Kidney (tissue), 14 donors: ENCODE measurements around the gene FBL. TPM values are rescaled to one million over a fixed set of nuclear protein-coding genes. Genes with fewer than 3 reads are reported as not detected.

Experiments
- DNase-seq, 5 donors: peaks; one replicate each; pipeline ENCODE4 v3.0.0-alpha.2; 2013 to 2020
- FAIRE-seq: peaks from 2 replicates; lab custom pipeline; 2012; peaks lifted over from hg19 to GRCh38; lab: Jason Lieb, UNC
- H3K27ac ChIP-seq, 2 donors: one replicate each; pipeline ENCODE4 v1.7.0; 2013; ENCODE audit warnings: low read depth in 2 of 2, low read length in 2 of 2, inconsistent platforms in 1 of 2
- H3K27me3 ChIP-seq: one replicate; pipeline ENCODE4 v1.7.1; 2013; ENCODE audit warnings: low read length, inconsistent platforms; ENCODE audit not compliant: control insufficient read depth, insufficient read depth
- H3K36me3 ChIP-seq, 3 donors: one replicate each; pipeline versions ENCODE4 v1.7.0 to v1.7.1; 2013; ENCODE audit warnings: low read length in 3 of 3, control low read depth in 1 of 3, inconsistent platforms in 1 of 3; ENCODE audit not compliant: insufficient read depth in 3 of 3, control insufficient read depth in 2 of 3
- H3K4me1 ChIP-seq, 3 donors: one replicate each; pipeline versions ENCODE4 v1.7.0 to v1.7.1; 2013; ENCODE audit warnings: low read length in 3 of 3, inconsistent platforms in 1 of 3, low read depth in 1 of 3; ENCODE audit not compliant: control insufficient read depth in 2 of 3, insufficient read depth in 2 of 3
- H3K4me3 ChIP-seq, 3 donors: one replicate each; pipeline versions ENCODE4 v1.7.0 to v1.8.1; 2013; ENCODE audit warnings: low read length in 3 of 3, control low read depth in 1 of 3, inconsistent platforms in 1 of 3
- H3K9ac ChIP-seq, 3 donors: one replicate each; pipeline versions ENCODE4 v1.7.0 to v1.7.1; 2013; ENCODE audit warnings: low read length in 3 of 3, control low read depth in 1 of 3, inconsistent platforms in 1 of 3
- H3K9me3 ChIP-seq, 3 donors: one replicate each; pipeline versions ENCODE4 v1.7.0 to v1.7.1; 2013; ENCODE audit warnings: low read length in 3 of 3, control low read depth in 1 of 3, inconsistent platforms in 1 of 3; ENCODE audit not compliant: control insufficient read depth in 2 of 3, insufficient read depth in 1 of 3
- intact Hi-C: fragments of 100-400 bp; cut with DNase I; formaldehyde crosslinking; loops from one replicate; pipeline ENCODE4 v1.11.1; 2022
- polyA plus RNA-seq: library from polyadenylated mRNA; stranded (reverse); fragments of 350-450 nt; fragmentation: Illumina TruSeq; extraction: RNeasy Lipid Tissue Mini Kit (QIAGEN cat#74804); gene quantifications from one replicate; pipeline ENCODE4 v1.2.3, GENCODE V29; 2014; ENCODE audit warnings: low read depth, low replicate concordance; ENCODE audit not compliant: insufficient read depth
- total RNA-seq: library from RNA; stranded (reverse); fragmentation: NEBNext Ultra II Directional; extraction: Animal tissue kit (Norgen Biotek cat#: 25700); gene quantifications from one replicate; pipeline ENCODE4 v1.2.1, GENCODE V29; 2021
- TF ChIP-seq, protein P1 (sequence below): IDR thresholded peaks from 3 replicates; pipeline ENCODE4 v1.5.1; 2012; ENCODE audit warnings: mild to moderate bottlenecking, moderate library complexity, borderline replicate concordance; ENCODE audit not compliant: insufficient read depth; ENCODE audit errors: extremely low read depth
- donor health status: control.
- donor health status: control.
- donor health status: control.
- donor health status: control.
- donor health status: control.
- donor health status: DM: yes; HTN: yes; CAD: no.
- donor health status: Normal renal cell carcinoma (clear cell type).

FBL gene
- total and polyA plus RNA-seq, 2 donors from 2014 or later, result 155 to 165 TPM

DNA sequence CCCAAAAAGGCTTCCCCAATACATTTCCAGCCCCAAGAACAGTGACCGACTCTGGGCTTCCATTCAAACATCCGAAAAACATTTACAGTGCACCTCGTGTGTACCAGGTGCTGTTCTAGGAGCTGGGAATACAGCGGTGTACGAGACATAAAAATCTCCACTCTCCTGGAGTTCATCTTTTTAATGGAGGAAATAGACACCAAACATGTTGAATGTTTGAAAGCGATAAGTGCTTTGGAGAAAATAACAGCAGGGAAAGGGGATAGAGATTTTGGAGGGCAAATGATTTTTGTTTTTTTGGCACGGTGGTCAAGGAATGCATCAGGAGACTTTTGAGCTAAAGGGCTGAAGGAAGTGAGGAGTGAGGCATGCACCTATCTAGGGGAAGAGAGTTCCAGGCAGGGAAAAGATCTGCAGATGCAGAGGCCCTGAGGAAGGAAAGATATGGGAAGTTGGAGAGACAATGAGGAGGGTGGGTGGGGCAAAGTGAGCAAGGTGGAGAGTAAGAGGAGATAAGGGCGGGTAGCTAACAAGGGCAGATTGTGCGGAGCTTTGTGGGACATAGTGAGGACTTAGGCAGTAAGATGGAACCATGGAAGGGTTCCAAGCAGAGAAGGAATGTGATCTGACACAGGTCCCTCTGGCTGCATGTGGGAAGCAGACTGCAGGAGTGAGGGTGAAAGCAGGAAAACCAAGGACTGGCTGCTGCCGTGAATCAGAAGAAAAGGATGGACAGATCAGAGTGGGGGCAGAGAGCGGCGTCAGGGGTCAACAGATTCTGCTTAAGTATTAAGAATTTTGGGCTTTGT lies 703 bp upstream of the FBL start:
- peak overlapping the region; percentile 79 to 89 for H3K27ac ChIP-seq
- DNase-seq (no peak), FAIRE-seq (no peak)
- TF ChIP-seq, protein P1, sequence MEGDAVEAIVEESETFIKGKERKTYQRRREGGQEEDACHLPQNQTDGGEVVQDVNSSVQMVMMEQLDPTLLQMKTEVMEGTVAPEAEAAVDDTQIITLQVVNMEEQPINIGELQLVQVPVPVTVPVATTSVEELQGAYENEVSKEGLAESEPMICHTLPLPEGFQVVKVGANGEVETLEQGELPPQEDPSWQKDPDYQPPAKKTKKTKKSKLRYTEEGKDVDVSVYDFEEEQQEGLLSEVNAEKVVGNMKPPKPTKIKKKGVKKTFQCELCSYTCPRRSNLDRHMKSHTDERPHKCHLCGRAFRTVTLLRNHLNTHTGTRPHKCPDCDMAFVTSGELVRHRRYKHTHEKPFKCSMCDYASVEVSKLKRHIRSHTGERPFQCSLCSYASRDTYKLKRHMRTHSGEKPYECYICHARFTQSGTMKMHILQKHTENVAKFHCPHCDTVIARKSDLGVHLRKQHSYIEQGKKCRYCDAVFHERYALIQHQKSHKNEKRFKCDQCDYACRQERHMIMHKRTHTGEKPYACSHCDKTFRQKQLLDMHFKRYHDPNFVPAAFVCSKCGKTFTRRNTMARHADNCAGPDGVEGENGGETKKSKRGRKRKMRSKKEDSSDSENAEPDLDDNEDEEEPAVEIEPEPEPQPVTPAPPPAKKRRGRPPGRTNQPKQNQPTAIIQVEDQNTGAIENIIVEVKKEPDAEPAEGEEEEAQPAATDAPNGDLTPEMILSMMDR, result no peak
- H3K27me3 ChIP-seq, result no peaks in the 10 kb centered on the region
- no peaks in the 10 kb centered on the region for H3K36me3 ChIP-seq
- no peaks in the 10 kb centered on the region for H3K9me3 ChIP-seq
- H3K4me3 ChIP-seq, result peak overlapping the region; percentile 70 to 90 (median 84)
- peaks cover 5 to 11% (median 6%) of the 10 kb centered on the region in 3 donors for H3K4me1 ChIP-seq
- intact Hi-C loops, result no loop called here
- peak overlapping the region; percentile 71 to 93 (median 85) for H3K9ac ChIP-seq

DNA sequence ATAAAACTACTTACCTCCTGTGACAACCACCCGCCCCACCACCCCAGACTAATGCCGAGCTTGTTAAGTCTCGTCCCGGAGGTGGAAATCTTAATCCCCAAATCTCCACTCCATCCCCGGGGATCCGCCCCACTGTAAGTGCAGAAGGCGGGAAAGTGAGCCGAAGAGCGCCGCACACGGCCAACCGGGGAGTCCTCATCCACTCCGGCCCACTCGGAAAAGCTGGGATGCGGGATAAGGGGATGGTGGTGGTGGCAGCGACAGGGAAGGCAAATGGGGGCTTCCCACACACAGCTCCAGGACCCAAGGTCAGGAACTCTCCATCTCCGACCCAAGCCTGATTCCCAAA lies 621 bp downstream of the FBL start:
- Histone ChIP-seq H3K4me3 (peak overlapping the region; percentile 77 to 90 (median 86)), H3K9ac (peak overlapping the region; percentile 45 to 83 (median 73)), H3K27me3 (no peaks in the 10 kb centered on the region), H3K27ac (no peak overlapping the region), H3K9me3 (no peaks in the 10 kb centered on the region), H3K4me1 (peaks cover 5 to 11% (median 6%) of the 10 kb centered on the region in 3 donors), H3K36me3 (no peaks in the 10 kb centered on the region)
- intact Hi-C loops, result no loop called here
- no peak for FAIRE-seq
- TF ChIP-seq, protein P1, result no peak
- DNase-seq, result peak in 3 of 5 donors; percentile 33 to 61 (median 55)

DNA sequence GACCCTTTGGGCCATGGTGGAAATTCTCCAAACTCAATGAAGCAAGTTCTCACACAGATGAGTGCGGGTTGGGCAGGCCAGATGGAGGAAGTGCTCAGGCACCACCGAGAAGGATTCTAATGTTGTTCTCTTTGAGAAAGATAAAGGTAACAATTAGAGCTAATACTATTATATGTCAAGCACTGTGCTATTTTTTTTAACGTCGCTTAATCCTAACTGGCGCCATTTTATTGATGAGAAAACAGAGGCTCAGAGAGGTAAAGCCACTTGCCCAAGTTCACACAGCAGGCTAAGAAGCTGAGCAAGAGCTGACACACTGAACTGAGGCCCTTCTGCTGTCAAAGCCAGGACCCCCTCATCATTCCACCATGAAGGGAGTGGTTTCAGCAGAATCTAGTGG lies 1.0 kb downstream of the FBL start:
- H3K27ac ChIP-seq, result no peak overlapping the region
- FAIRE-seq, result no peak

More for the DNA sequence above, 1.0 kb downstream of the FBL start:
- H3K4me3 ChIP-seq, result peak overlapping the region; percentile 77 to 90 (median 86)
- H3K9me3 ChIP-seq, result no peaks in the 10 kb centered on the region
- H3K36me3 ChIP-seq, result no peaks in the 10 kb centered on the region
- H3K4me1 ChIP-seq, result peaks cover 5 to 11% (median 6%) of the 10 kb centered on the region in 3 donors
- no peak for DNase-seq
- TF ChIP-seq, protein P1, result no peak
- intact Hi-C loops, result no loop called here
- no peaks in the 10 kb centered on the region for H3K27me3 ChIP-seq
- peak overlapping the region in 2 of 3 donors; percentile 45 to 83 for H3K9ac ChIP-seq
